PC-9 (cell line): ENCODE measurements around the gene AHI1. TPM values are rescaled to one million over a fixed set of nuclear protein-coding genes. Genes with fewer than 3 reads are reported as not detected.

Experiments used
- BruUV-seq: library from RNA; stranded (reverse); fragments of 400-500 nt; replicated peaks from 2 replicates; lab custom pipeline; 2021; lab: Mats Ljungman, UMichigan
- CTCF ChIA-PET: fragments of 300-600 bp; sonication (Branson Sonifier 250); formaldehyde crosslinking; loops from one replicate; lab custom pipeline; 2022; ENCODE audit warnings: antibody characterized with exemption; lab: Charles Lee
- POLR2A ChIA-PET: fragments of 300-600 bp; sonication (Branson Sonifier 250); formaldehyde crosslinking; loops from one replicate; lab custom pipeline; 2022; ENCODE audit warnings: antibody characterized with exemption; ENCODE audit not compliant: unreplicated experiment; lab: Charles Lee
- DNase-seq, 2 experiments: peaks; one replicate each; pipeline versions ENCODE4 v3.0.0 to v3.0.0-alpha.2; 2015 to 2022; ENCODE audit warnings: mixed read lengths in 1 of 2
- H2AFZ ChIP-seq: fragments of 200-600 bp; sonication (generic); 2 replicates; pipeline ENCODE4 v1.8.1; 2017; ENCODE audit warnings: antibody characterized with exemption
- H3F3A ChIP-seq: fragments of 200-600 bp; sonication (generic); 2 replicates; pipeline ENCODE4 v1.8.1; 2017; ENCODE audit warnings: antibody characterized with exemption, mild to moderate bottlenecking, low read depth; ENCODE audit not compliant: insufficient read depth
- H3K27ac ChIP-seq: fragments of 200-600 bp; sonication (generic); 2 replicates; pipeline ENCODE4 v1.6.1; 2016; ENCODE audit warnings: mixed run types
- H3K27me3 ChIP-seq: fragments of 200-600 bp; sonication (generic); 2 replicates; pipeline ENCODE4 v1.6.1; 2016; ENCODE audit warnings: low read depth, mixed run types; ENCODE audit not compliant: insufficient read depth
- H3K36me3 ChIP-seq: fragments of 200-600 bp; sonication (generic); 2 replicates; pipeline ENCODE4 v1.6.1; 2016; ENCODE audit warnings: low read depth, mixed run types
- H3K4me1 ChIP-seq: fragments of 200-600 bp; sonication (generic); replicated peaks from 2 replicates; pipeline ENCODE4 v1.6.1; 2016; ENCODE audit warnings: mixed run types; ENCODE audit not compliant: insufficient read depth
- H3K4me2 ChIP-seq: fragments of 200-600 bp; sonication (generic); 2 replicates; pipeline ENCODE4 v1.6.1; 2017; ENCODE audit warnings: mixed run types
- H3K4me3 ChIP-seq: fragments of 200-600 bp; sonication (generic); 2 replicates; pipeline ENCODE4 v1.6.1; 2016; ENCODE audit warnings: mixed run types
- H3K79me2 ChIP-seq: fragments of 200-600 bp; sonication (generic); 2 replicates; pipeline ENCODE4 v1.6.1; 2017; ENCODE audit warnings: low read depth, mixed run types
- H3K9me2 ChIP-seq: fragments of 200-600 bp; sonication (generic); 2 replicates; pipeline ENCODE4 v1.8.1; 2017; ENCODE audit warnings: mild to moderate bottlenecking; ENCODE audit not compliant: insufficient read depth
- H3K9me3 ChIP-seq: fragments of 200-600 bp; sonication (generic); 2 replicates; pipeline ENCODE4 v1.8.1; 2016; ENCODE audit warnings: low read depth; ENCODE audit not compliant: insufficient read depth
- H4K20me1 ChIP-seq: fragments of 200-600 bp; sonication (generic); 2 replicates; pipeline ENCODE4 v1.8.1; 2017; ENCODE audit not compliant: insufficient read depth
- CTCF ChIP-seq: fragments of 200-600 bp; sonication (generic); conservative IDR thresholded peaks from 2 replicates; pipeline ENCODE4 v1.6.1; 2017; ENCODE audit warnings: mixed run types, antibody characterized with exemption, mild to moderate bottlenecking, moderate library complexity
- EZH2 ChIP-seq: fragments of 200-600 bp; sonication (generic); IDR thresholded peaks from 2 replicates; pipeline ENCODE4 v1.8.0; 2017; ENCODE audit warnings: antibody characterized with exemption, low read depth
- intact Hi-C: fragments of 100-400 bp; cut with micrococcal nuclease; formaldehyde crosslinking; loops from one replicate; pipeline ENCODE4 v1.10.0; 2022; ENCODE audit not compliant: unreplicated experiment
- total RNA-seq: library from RNA; stranded (reverse); gene quantifications from 2 replicates; pipeline ENCODE4 v1.2.3, GENCODE V29; 2021

Gene AHI1
- total RNA-seq, 1 experiment from 2014 or later = 19.9 TPM

DNA sequence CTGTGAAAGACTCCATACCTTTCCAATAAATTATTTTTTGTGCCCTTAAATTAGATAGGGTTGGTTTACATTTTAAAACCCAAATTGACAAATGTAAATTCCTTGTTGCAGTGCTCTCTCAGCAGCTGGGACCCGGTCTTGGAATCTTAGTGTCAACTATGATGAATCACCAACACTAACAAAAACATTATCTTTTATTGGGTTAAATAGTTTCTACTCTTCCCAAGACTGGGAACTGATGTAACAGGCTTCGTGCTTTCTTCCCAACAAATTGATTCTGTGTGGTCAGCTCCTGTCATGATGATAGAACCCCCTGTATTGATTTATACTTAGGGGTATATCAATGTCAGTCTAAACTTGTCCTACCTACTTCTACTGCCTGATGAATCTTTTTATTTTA is 23.2 kb upstream of the AHI1 start:
- intact Hi-C loops = no loop called here
- Histone ChIP-seq H3K27me3 (no peaks in the 10 kb centered on the region), H2AFZ (no peak overlapping the region), H3K79me2 (no peaks in the 10 kb centered on the region), H3K9me3 (no peaks in the 10 kb centered on the region), H3K36me3 (no peaks in the 10 kb centered on the region), H3K9me2 (peaks cover 9% of the 10 kb centered on the region; the same call in 1 of the 2 replicates), H3K4me3 (no peak overlapping the region), H3K4me2 (no peak overlapping the region), H4K20me1 (no peaks in the 10 kb centered on the region), H3K4me1 (peaks cover 10% of the 10 kb centered on the region), H3K27ac (no peak overlapping the region), H3F3A (no peaks in the 10 kb centered on the region)
- BruUV-seq = no TSS peak
- ChIA-PET CTCF (no interaction called here), POLR2A (no interaction called here)
- DNase-seq = no peak
- no peak for TF ChIP-seq EZH2
- no peak for TF ChIP-seq CTCF

DNA sequence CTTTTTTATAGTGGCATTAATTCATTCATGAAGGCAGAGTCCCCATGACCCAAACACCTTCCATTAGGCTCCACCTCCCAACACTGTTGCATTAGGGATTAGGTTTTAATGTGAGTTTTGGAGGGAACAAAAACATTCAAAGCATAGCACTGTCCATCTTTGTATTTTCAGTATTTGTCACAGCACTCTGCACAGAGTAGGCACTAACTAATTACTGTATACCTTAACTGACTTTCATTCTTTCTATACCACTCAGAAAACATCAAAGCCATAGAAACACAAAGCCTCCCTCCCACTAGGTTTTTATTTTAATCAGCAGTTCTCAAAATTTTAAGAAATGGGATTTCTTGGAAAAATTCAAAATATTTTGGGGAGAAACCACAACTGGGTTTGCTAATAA is 21.8 kb upstream of the AHI1 start:
- BruUV-seq = no TSS peak
- intact Hi-C loops = no loop called here
- no peak overlapping the region for H3K4me3 ChIP-seq
- H4K20me1 ChIP-seq = no peaks in the 10 kb centered on the region
- no peaks in the 10 kb centered on the region for H3F3A ChIP-seq
- peaks cover 9% of the 10 kb centered on the region; the same call in 1 of the 2 replicates for H3K9me2 ChIP-seq
- no peak overlapping the region for H3K4me2 ChIP-seq
- no peaks in the 10 kb centered on the region for H3K79me2 ChIP-seq
- H3K36me3 ChIP-seq = no peaks in the 10 kb centered on the region
- no peak overlapping the region for H2AFZ ChIP-seq
- ChIA-PET POLR2A (interaction anchor here (0.6 kb wide), 1 partner anchor 18 kb away, joined by 3 read pairs; no protein-coding TSS in a partner anchor), CTCF (no interaction called here)
- no peak for TF ChIP-seq EZH2
- TF ChIP-seq CTCF = no peak
- H3K9me3 ChIP-seq = no peaks in the 10 kb centered on the region
- no peak overlapping the region for H3K27ac ChIP-seq
- H3K4me1 ChIP-seq = peaks cover 10% of the 10 kb centered on the region
- no peaks in the 10 kb centered on the region for H3K27me3 ChIP-seq
- DNase-seq = no peak

- ChIA-PET POLR2A (no interaction called here), CTCF (no interaction called here)
- H3F3A ChIP-seq = no peaks in the 10 kb centered on the region
- no peak overlapping the region for H2AFZ ChIP-seq
- TF ChIP-seq CTCF = no peak
- H3K4me1 ChIP-seq = no peaks in the 10 kb centered on the region
- no peaks in the 10 kb centered on the region for H4K20me1 ChIP-seq
- DNase-seq = no peak
- H3K27me3 ChIP-seq = no peaks in the 10 kb centered on the region
- no peaks in the 10 kb centered on the region for H3K36me3 ChIP-seq
- BruUV-seq = no TSS peak
- no peaks in the 10 kb centered on the region for H3K9me3 ChIP-seq
- H3K79me2 ChIP-seq = no peaks in the 10 kb centered on the region
- H3K27ac ChIP-seq = no peak overlapping the region
- H3K4me2 ChIP-seq = no peak overlapping the region
- intact Hi-C loops = no loop called here
- H3K4me3 ChIP-seq = no peak overlapping the region
- peaks cover 6% of the 10 kb centered on the region; the same call in 1 of the 2 replicates for H3K9me2 ChIP-seq
These were observed 20.0 kb upstream of the AHI1 start for GRCh38 chr6:135517527-135517926.
